LNCaP clone FGC (cell line): ENCODE results near the gene STAT6.

Experiments
- DNase-seq: peaks from one replicate; pipeline ENCODE4 v3.0.0-alpha.2; 2011; ENCODE audit warnings: low read depth
- H3K4me3 ChIP-seq: 2 replicates; pipeline ENCODE4 v1.5.1; 2011; ENCODE audit warnings: mild to moderate bottlenecking, low read depth, low read length, control low read depth
- TF ChIP-seq, protein P1 (sequence below): IDR thresholded peaks from 2 replicates; pipeline ENCODE4 v1.5.1; 2012; ENCODE audit warnings: mild to moderate bottlenecking; ENCODE audit not compliant: control insufficient read depth, insufficient read depth; ENCODE audit errors: extremely low read depth

Gene STAT6

GRCh38 chr12:57131896-57132744 lies 21.0 kb upstream of the STAT6 start:
- DNase-seq, result no peak
- TF ChIP-seq, protein P1, sequence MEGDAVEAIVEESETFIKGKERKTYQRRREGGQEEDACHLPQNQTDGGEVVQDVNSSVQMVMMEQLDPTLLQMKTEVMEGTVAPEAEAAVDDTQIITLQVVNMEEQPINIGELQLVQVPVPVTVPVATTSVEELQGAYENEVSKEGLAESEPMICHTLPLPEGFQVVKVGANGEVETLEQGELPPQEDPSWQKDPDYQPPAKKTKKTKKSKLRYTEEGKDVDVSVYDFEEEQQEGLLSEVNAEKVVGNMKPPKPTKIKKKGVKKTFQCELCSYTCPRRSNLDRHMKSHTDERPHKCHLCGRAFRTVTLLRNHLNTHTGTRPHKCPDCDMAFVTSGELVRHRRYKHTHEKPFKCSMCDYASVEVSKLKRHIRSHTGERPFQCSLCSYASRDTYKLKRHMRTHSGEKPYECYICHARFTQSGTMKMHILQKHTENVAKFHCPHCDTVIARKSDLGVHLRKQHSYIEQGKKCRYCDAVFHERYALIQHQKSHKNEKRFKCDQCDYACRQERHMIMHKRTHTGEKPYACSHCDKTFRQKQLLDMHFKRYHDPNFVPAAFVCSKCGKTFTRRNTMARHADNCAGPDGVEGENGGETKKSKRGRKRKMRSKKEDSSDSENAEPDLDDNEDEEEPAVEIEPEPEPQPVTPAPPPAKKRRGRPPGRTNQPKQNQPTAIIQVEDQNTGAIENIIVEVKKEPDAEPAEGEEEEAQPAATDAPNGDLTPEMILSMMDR, result no peak
- H3K4me3 ChIP-seq, result no peak overlapping the region

DNA sequence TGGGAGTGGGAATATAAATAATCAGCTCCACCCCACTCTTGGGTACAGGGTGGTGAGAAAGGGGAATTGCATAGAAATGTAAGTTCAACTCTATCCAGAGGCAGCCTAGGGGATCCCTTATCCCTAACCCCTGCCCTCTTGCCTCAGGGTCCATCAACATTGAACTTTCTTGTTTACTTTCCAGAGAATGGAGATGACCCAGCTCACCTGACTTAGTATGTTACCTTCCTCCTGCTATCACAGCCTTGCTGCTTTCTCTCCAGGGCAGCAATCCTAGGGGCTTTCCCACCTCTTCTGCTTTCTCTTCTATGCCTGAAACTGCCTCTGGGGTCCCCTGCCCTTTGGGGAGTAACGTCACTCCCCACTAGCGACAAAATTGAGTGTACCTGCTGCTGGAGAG lies 19.8 kb upstream of the STAT6 start:
- H3K4me3 ChIP-seq, result no peak overlapping the region
- no peak for DNase-seq
- TF ChIP-seq, protein P1, result no peak

DNA sequence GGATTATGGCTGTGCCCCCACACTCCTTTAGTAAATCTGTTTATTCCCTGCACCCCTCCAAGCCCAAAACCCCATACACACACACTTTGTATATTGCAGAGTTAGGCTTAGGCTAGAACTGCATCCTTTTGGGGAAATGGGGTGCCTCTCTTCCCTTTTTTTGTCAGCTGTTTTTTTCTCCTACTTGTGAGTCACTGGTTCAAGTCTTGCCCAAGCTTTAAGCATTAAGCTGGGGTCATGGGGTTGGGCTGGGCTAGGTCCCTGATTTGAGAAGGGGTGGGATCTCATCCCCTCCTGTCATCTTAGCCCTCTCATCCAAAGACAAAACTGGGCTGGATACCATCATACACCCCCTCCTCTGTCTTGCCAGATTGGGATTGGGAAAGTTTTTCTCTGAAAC lies 18.7 kb upstream of the STAT6 start:
- H3K4me3 ChIP-seq, result no peak overlapping the region
- TF ChIP-seq, protein P1, result no peak
- no peak for DNase-seq

GRCh38 chr12:57129321-57129842 lies 18.2 kb upstream of the STAT6 start:
- no peak overlapping the region for H3K4me3 ChIP-seq
- DNase-seq, result no peak
- TF ChIP-seq, protein P1, result no peak

DNA sequence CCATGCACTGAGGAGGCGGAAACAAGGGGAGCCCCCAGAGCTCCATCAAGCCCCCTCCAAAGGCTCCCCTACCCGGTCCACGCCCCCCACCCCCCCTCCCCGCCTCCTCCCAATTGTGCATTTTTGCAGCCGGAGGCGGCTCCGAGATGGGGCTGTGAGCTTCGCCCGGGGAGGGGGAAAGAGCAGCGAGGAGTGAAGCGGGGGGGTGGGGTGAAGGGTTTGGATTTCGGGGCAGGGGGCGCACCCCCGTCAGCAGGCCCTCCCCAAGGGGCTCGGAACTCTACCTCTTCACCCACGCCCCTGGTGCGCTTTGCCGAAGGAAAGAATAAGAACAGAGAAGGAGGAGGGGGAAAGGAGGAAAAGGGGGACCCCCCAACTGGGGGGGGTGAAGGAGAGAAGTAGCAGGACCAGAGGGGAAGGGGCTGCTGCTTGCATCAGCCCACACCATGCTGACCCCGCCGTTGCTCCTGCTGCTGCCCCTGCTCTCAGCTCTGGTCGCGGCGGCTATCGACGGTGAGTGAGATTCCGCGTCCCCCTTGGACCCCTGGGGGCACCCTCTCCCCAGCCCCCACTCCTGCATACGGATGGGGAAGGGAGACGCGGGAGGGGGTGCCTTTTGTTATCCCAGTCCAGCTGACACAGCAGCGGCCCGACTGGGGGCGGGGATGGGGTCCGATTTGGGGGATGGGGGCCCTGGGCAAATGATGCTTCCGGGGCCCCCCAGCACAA lies 17.5 kb upstream of the STAT6 start:
- no peak for DNase-seq
- TF ChIP-seq, protein P1, result no peak

DNA sequence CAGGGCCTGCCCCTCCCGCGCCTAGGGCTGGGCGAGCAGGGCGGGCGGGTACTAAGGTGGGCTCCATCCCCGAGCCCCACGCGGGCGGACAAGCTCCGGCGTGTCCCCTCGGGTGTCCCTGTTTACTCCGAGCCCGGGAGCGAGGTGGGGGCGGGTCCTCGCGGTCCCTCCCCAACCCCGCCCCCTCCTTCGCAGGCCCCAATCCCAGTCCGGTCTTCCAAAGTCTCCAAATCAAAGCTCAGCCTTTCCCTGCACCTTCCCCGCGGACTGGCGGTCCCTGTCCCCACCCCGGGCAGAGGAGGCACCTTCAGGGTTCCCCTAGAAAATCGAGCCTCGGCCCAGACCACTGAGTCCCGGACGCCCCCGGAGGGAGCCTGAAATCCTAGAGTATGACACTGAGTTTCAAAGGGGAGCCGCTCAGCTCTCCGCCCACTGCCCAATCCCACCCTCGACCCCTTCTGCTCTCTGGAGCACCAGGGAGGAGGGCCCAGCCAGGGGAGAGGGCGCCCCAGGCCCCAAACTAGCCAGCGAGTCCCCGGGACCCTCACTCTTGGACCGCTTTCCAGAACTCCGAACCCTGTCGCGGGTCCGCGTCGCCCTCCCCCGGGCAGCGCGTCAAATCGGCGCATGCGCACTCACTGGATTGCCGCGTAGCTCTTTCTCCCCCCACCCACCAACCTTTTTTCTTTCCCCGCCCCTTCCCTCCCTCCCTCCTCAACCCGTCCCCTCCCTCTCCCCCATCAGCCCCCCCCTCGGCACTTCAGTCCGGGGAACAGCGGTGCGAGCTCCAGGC lies 16.8 kb upstream of the STAT6 start, which contains the start of gene LRP1:
Gene LRP1, plus strand, starts transcription at position 758 of the 793 bp plus-strand sequence. CDS start 482 bp downstream, outside the sequence.
- peak; percentile 65 for DNase-seq
- TF ChIP-seq, protein P1, result no peak
- H3K4me3 ChIP-seq, result peak within 1 kb of the TSS; percentile 88

More for the DNA sequence above, 17.5 kb upstream of the STAT6 start:
- peak overlapping the region; percentile 88 for H3K4me3 ChIP-seq
